CD14-positive monocyte (primary cell): ENCODE measurements around the gene GPR150. TPM values are rescaled to one million over a fixed set of nuclear protein-coding genes. Genes with fewer than 3 reads are reported as not detected.

Source experiments
- DNase-seq, 3 donors: peaks; one replicate each; pipeline ENCODE4 v3.0.0-alpha.2; 2011 to 2022
- H2AFZ ChIP-seq: 2 replicates; pipeline ENCODE4 v1.6.0; 2012; ENCODE audit warnings: mild to moderate bottlenecking, low read depth, low read length, inconsistent platforms; ENCODE audit not compliant: insufficient read depth, poor library complexity, severe bottlenecking
- H3K27ac ChIP-seq, 2 donors: 1 replicate in 1 of 2; 2 replicates in 1 of 2; pipeline ENCODE4 v1.5.1; 2012 to 2013; ENCODE audit warnings: low read length in 2 of 2, control low read depth in 1 of 2, inconsistent platforms in 1 of 2, low read depth in 1 of 2, mild to moderate bottlenecking in 1 of 2
- H3K27me3 ChIP-seq, 2 donors: one replicate each; pipeline versions ENCODE4 v1.6.0 to v1.6.1; 2011 to 2013; ENCODE audit warnings: low read length in 2 of 2; ENCODE audit not compliant: control insufficient read depth in 2 of 2, insufficient read depth in 2 of 2
- H3K36me3 ChIP-seq, 2 donors: replicated peaks in 1 of 2; 1 replicate in 1 of 2; 2 replicates in 1 of 2; pipeline versions ENCODE4 v1.5.1 to v1.6.1; 2012 to 2013; ENCODE audit warnings: low read length in 2 of 2, control low read depth in 1 of 2, inconsistent platforms in 1 of 2, mild to moderate bottlenecking in 1 of 2; ENCODE audit not compliant: insufficient read depth in 2 of 2, control insufficient read depth in 1 of 2
- H3K4me1 ChIP-seq, 2 donors: 1 replicate in 1 of 2; 2 replicates in 1 of 2; pipeline versions ENCODE4 v1.5.1 to v1.6.1; 2012 to 2013; ENCODE audit warnings: low read length in 2 of 2, control low read depth in 1 of 2, inconsistent platforms in 1 of 2, mild to moderate bottlenecking in 1 of 2, moderate library complexity in 1 of 2; ENCODE audit not compliant: insufficient read depth in 2 of 2, control insufficient read depth in 1 of 2
- H3K4me2 ChIP-seq: replicated peaks from 2 replicates; pipeline ENCODE3; 2012; ENCODE audit warnings: low read length, moderate library complexity, mild to moderate bottlenecking; ENCODE audit not compliant: poor library complexity, severe bottlenecking; ENCODE audit errors: extremely low read depth
- H3K4me3 ChIP-seq, 3 experiments: fragments of 200-600 bp in 1 of 3; sonication (generic) in 1 of 3; replicated peaks in 1 of 3; 1 replicate in 2 of 3; 2 replicates in 1 of 3; pipeline ENCODE4 v1.5.1; 2011 to 2013; ENCODE audit warnings: low read length in 3 of 3, mild to moderate bottlenecking in 3 of 3, control low read depth in 2 of 3, low read depth in 2 of 3, inconsistent platforms in 1 of 3, moderate library complexity in 1 of 3
- H3K79me2 ChIP-seq: 2 replicates; pipeline ENCODE4 v1.6.0; 2012; ENCODE audit warnings: mild to moderate bottlenecking, control low read depth, inconsistent platforms, low read length, moderate library complexity; ENCODE audit not compliant: insufficient read depth
- H3K9ac ChIP-seq: 2 replicates; pipeline ENCODE4 v1.6.0; 2017; ENCODE audit warnings: low read length, mild to moderate bottlenecking; ENCODE audit not compliant: insufficient read depth, poor library complexity, severe bottlenecking
- H3K9me3 ChIP-seq, 2 donors: replicated peaks in 1 of 2; 1 replicate in 1 of 2; 2 replicates in 1 of 2; pipeline versions ENCODE4 v1.5.1 to v1.6.1; 2012 to 2013; ENCODE audit warnings: low read length in 2 of 2, control low read depth in 1 of 2; ENCODE audit not compliant: control insufficient read depth in 1 of 2, insufficient read depth in 1 of 2
- H4K20me1 ChIP-seq: 2 replicates; pipeline ENCODE4 v1.6.0; 2012; ENCODE audit warnings: mild to moderate bottlenecking, low read length, control low read depth, moderate library complexity; ENCODE audit not compliant: insufficient read depth
- H3K27ac Mint-ChIP-seq, 7 donors: one replicate each; pipeline ENCODE4 v1.8.0; 2020; ENCODE audit warnings: mild to moderate bottlenecking in 7 of 7, mixed read lengths in 7 of 7, moderate library complexity in 6 of 7, inconsistent platforms in 2 of 7
- H3K27me3 Mint-ChIP-seq, 3 donors: one replicate each; pipeline ENCODE4 v1.8.0; 2021 to 2022; ENCODE audit warnings: low read depth in 3 of 3, mild to moderate bottlenecking in 3 of 3, mixed read lengths in 3 of 3, moderate library complexity in 3 of 3, inconsistent platforms in 1 of 3
- H3K36me3 Mint-ChIP-seq, 2 donors: one replicate each; pipeline ENCODE4 v1.8.0; 2020; ENCODE audit warnings: mixed read lengths in 2 of 2, inconsistent platforms in 1 of 2, mild to moderate bottlenecking in 1 of 2
- H3K4me1 Mint-ChIP-seq: one replicate; pipeline ENCODE4 v1.8.0; 2020; ENCODE audit warnings: mild to moderate bottlenecking, mixed read lengths
- H3K4me3 Mint-ChIP-seq, 2 donors: one replicate each; pipeline ENCODE4 v1.8.0; 2020; ENCODE audit warnings: mild to moderate bottlenecking in 2 of 2, mixed read lengths in 2 of 2, moderate library complexity in 1 of 2
- H3K9me3 Mint-ChIP-seq, 7 donors: one replicate each; pipeline ENCODE4 v1.8.0; 2020 to 2022; ENCODE audit warnings: mixed read lengths in 7 of 7, mild to moderate bottlenecking in 6 of 7, moderate library complexity in 6 of 7, inconsistent platforms in 2 of 7
- WGBS: methylation state at CpG from one replicate; pipeline ENCODE4 v1.1.5; 2013; ENCODE audit warnings: missing lambda C conversion rate; ENCODE audit not compliant: insufficient coverage; 5-methylcytosine and 5-hydroxymethylcytosine counted together
- intact Hi-C, 2 donors: fragments of 100-400 bp; cut with micrococcal nuclease; formaldehyde crosslinking; loops; one replicate each; pipeline versions ENCODE4 v1.15.0 to v1.15.1; 2023
- polyA plus RNA-seq, 3 donors: library from polyadenylated mRNA; depleted of rRNA in 1 of 3; unstranded in 2 of 3; stranded (reverse) in 1 of 3; fragments of 300-500 nt in 2 of 3; fragments of >200 nt in 1 of 3; fragmentation: Illumina TruSeq in 2 of 3; gene quantifications; 1 replicate in 2 of 3; 2 replicates in 1 of 3; pipeline ENCODE4 v1.2.3, GENCODE V29; 2012 to 2021
- TF ChIP-seq, protein P1 (sequence below): fragments of 200-600 bp; IDR thresholded peaks from one replicate; pipeline ENCODE4 v1.8.0; 2022; ENCODE audit warnings: antibody characterized with exemption, mild to moderate bottlenecking

The GPR150 gene
- polyA plus RNA-seq, 3 donors = not detected

DNA sequence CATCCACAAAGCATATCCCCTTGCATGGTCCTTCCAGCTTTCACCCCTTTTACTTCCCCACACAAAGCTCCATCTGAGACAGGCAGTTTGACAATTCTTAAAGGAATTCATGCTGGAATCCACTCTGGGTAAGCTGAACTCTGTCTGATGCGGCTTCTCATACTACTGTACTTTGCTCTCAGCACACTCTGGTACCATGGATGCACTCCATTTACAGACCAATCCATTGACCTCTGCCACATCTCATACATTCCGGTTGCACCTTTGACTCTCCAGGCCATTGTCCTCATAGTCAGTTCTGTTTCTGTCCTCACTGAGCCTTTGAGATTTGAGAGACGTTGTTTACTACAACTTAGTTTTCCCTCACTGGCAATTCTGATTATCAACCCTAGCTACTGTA is 50.7 kb downstream of the GPR150 start:
- Histone ChIP-seq H2AFZ (no peak overlapping the region), H3K27me3 (no peaks in the 10 kb centered on the region), H3K4me2 (no peak overlapping the region), H3K79me2 (no peaks in the 10 kb centered on the region), H4K20me1 (no peaks in the 10 kb centered on the region), H3K9me3 (no peaks in the 10 kb centered on the region), H3K9ac (no peak overlapping the region), H3K4me3 (no peak overlapping the region), H3K4me1 (peaks cover 7 to 10% of the 10 kb centered on the region in 2 donors), H3K27ac (no peak overlapping the region), H3K36me3 (no peaks in the 10 kb centered on the region)
- DNase-seq = no peak
- no peaks in the 10 kb centered on the region for H3K27me3 Mint-ChIP-seq
- peaks cover 11% of the 10 kb centered on the region for H3K4me1 Mint-ChIP-seq
- no peaks in the 10 kb centered on the region for H3K36me3 Mint-ChIP-seq
- H3K4me3 Mint-ChIP-seq = no peak overlapping the region
- WGBS = 100% methylated on average over 3 of the region's 3 CpGs
- no peak overlapping the region for H3K27ac Mint-ChIP-seq
- intact Hi-C loops = loop anchor here in 1 of 2 donors (5.0 kb wide), 1 partner anchor 452 kb away; no protein-coding TSS in a partner anchor
- no peaks in the 10 kb centered on the region for H3K9me3 Mint-ChIP-seq
- TF ChIP-seq, protein P1, sequence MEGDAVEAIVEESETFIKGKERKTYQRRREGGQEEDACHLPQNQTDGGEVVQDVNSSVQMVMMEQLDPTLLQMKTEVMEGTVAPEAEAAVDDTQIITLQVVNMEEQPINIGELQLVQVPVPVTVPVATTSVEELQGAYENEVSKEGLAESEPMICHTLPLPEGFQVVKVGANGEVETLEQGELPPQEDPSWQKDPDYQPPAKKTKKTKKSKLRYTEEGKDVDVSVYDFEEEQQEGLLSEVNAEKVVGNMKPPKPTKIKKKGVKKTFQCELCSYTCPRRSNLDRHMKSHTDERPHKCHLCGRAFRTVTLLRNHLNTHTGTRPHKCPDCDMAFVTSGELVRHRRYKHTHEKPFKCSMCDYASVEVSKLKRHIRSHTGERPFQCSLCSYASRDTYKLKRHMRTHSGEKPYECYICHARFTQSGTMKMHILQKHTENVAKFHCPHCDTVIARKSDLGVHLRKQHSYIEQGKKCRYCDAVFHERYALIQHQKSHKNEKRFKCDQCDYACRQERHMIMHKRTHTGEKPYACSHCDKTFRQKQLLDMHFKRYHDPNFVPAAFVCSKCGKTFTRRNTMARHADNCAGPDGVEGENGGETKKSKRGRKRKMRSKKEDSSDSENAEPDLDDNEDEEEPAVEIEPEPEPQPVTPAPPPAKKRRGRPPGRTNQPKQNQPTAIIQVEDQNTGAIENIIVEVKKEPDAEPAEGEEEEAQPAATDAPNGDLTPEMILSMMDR = no peak

Other genes with a start within 250 kb of the GPR150 start
- not detected for gene FAM81B, start 228.7 kb upstream of the GPR150 start, polyA plus RNA-seq
- gene SKIC3, start 65.1 kb upstream of the GPR150 start, polyA plus RNA-seq = 10 to 100 TPM; 13.7 to 24.6 (median 17.6) TPM
- 1 to 10 TPM in 2 of 3 donors, under 1 TPM in 1; 0.67 to 1.3 (median 1.3) TPM for gene ARSK, start 65.0 kb upstream of the GPR150 start, polyA plus RNA-seq
- gene RFESD, start 26.7 kb downstream of the GPR150 start, polyA plus RNA-seq = 1 to 10 TPM in 1 of 3 donors, under 1 TPM in 2; 0.15 to 1.4 (median 0.24) TPM
- not detected for gene SPATA9, start 62.9 kb downstream of the GPR150 start, polyA plus RNA-seq
- gene RHOBTB3, start 111.2 kb downstream of the GPR150 start, polyA plus RNA-seq = 1 to 10 TPM in 1 of 3 donors, under 1 TPM in 2; 0.41 to 1.5 (median 0.63) TPM
- 100 to 1,000 TPM; 386 to 603 (median 555) TPM for gene GLRX, start 202.6 kb downstream of the GPR150 start, polyA plus RNA-seq